CD4-positive, CD25-positive, alpha-beta regulatory T cell (primary cell): ENCODE measurements around the gene PELI3. TPM values are rescaled to one million over a fixed set of nuclear protein-coding genes. Genes with fewer than 3 reads are reported as not detected.

Source experiments
- ATAC-seq, 2 donors: fragments of 150-1000 bp; cut with Tn5 transposase; one replicate each; pipeline ENCODE4 v1.10.0; 2021; ENCODE audit warnings: low read depth in 2 of 2, moderate number of reproducible peaks in 2 of 2, moderate library complexity in 1 of 2
- DNase-seq, 3 donors: peaks; one replicate each; pipeline versions ENCODE4 v3.0.0 to v3.0.0-alpha.2; 2012 to 2022; ENCODE audit warnings: mixed read lengths in 1 of 3
- H3K27ac ChIP-seq: one replicate; pipeline ENCODE4 v1.7.0; 2013; ENCODE audit warnings: mild to moderate bottlenecking, low read length; ENCODE audit not compliant: insufficient read depth, poor library complexity, severe bottlenecking
- H3K27me3 ChIP-seq: one replicate; pipeline ENCODE4 v1.7.0; 2013; ENCODE audit warnings: low read length; ENCODE audit not compliant: control insufficient read depth, insufficient read depth
- H3K36me3 ChIP-seq: one replicate; pipeline ENCODE4 v1.7.0; 2013; ENCODE audit warnings: mild to moderate bottlenecking, low read length, moderate library complexity; ENCODE audit not compliant: control insufficient read depth, insufficient read depth
- H3K4me1 ChIP-seq: 2 replicates; pipeline ENCODE4 v1.7.0; 2013; ENCODE audit warnings: mild to moderate bottlenecking, low read length; ENCODE audit not compliant: insufficient read depth, control insufficient read depth, poor library complexity, severe bottlenecking
- H3K4me3 ChIP-seq: one replicate; pipeline ENCODE4 v1.7.0; 2013; ENCODE audit warnings: low read depth, mild to moderate bottlenecking, low read length, moderate library complexity
- H3K9me3 ChIP-seq, 2 experiments: 1 replicate in 1 of 2; 2 replicates in 1 of 2; pipeline ENCODE4 v1.7.0; 2013; ENCODE audit warnings: low read length in 2 of 2, mild to moderate bottlenecking in 1 of 2, moderate library complexity in 1 of 2; ENCODE audit not compliant: control insufficient read depth in 2 of 2
- H3K27ac Mint-ChIP-seq, 3 donors: one replicate each; pipeline ENCODE4 v1.8.0; 2020 to 2022; ENCODE audit warnings: mild to moderate bottlenecking in 3 of 3, mixed read lengths in 3 of 3, moderate library complexity in 2 of 3
- H3K27me3 Mint-ChIP-seq: one replicate; pipeline ENCODE4 v1.8.0; 2022; ENCODE audit warnings: mild to moderate bottlenecking, mixed read lengths
- H3K36me3 Mint-ChIP-seq: one replicate; pipeline ENCODE4 v1.8.0; 2020; ENCODE audit warnings: mixed read lengths
- H3K4me1 Mint-ChIP-seq, 4 donors: one replicate each; pipeline ENCODE4 v1.8.0; 2020 to 2022; ENCODE audit warnings: mixed read lengths in 4 of 4, mild to moderate bottlenecking in 1 of 4
- H3K4me3 Mint-ChIP-seq, 4 donors: one replicate each; pipeline ENCODE4 v1.8.0; 2020 to 2022; ENCODE audit warnings: mild to moderate bottlenecking in 4 of 4, mixed read lengths in 4 of 4, moderate library complexity in 3 of 4
- H3K9me3 Mint-ChIP-seq, 7 donors: one replicate each; pipeline ENCODE4 v1.8.0; 2020 to 2022; ENCODE audit warnings: mixed read lengths in 7 of 7, mild to moderate bottlenecking in 3 of 7, moderate library complexity in 2 of 7
- polyA plus RNA-seq, 4 donors: library from polyadenylated mRNA; unstranded; fragments of 300-500 nt; fragmentation: Illumina TruSeq; gene quantifications; one replicate each; pipeline ENCODE4 v1.2.3, GENCODE V29; 2021
- total RNA-seq: library from RNA; stranded (reverse); gene quantifications from one replicate; pipeline ENCODE4 v1.2.3, GENCODE V29; 2022

Gene PELI3
- total and polyA plus RNA-seq, 5 donors from 2014 or later: 4.4 to 9.6 (median 6.5) TPM

- Histone ChIP-seq H3K4me1 (no peaks in the 10 kb centered on the region), H3K36me3 (peaks cover 25% of the 10 kb centered on the region), H3K27me3 (no peaks in the 10 kb centered on the region), H3K4me3 (no peak overlapping the region), H3K27ac (no peak overlapping the region), H3K9me3 (no peaks in the 10 kb centered on the region)
- peaks cover 13% of the 10 kb centered on the region for H3K36me3 Mint-ChIP-seq
- DNase-seq (no peak), ATAC-seq (no peak)
- peaks cover 0 to 2% (median 0%) of the 10 kb centered on the region in 7 donors for H3K9me3 Mint-ChIP-seq
- no peaks in the 10 kb centered on the region for H3K27me3 Mint-ChIP-seq
- no peak overlapping the region for H3K27ac Mint-ChIP-seq
- no peaks in the 10 kb centered on the region for H3K4me1 Mint-ChIP-seq
- no peak overlapping the region for H3K4me3 Mint-ChIP-seq
Observed at GRCh38 chr11:66497206-66497605, 30.5 kb downstream of the PELI3 start.

GRCh38 chr11:66498506-66498905 lies 31.8 kb downstream of the PELI3 start:
- H3K27me3 ChIP-seq: no peaks in the 10 kb centered on the region
- Mint-ChIP-seq H3K4me1 (no peaks in the 10 kb centered on the region), H3K27ac (no peak overlapping the region), H3K27me3 (no peaks in the 10 kb centered on the region), H3K9me3 (peaks cover 0 to 2% (median 0%) of the 10 kb centered on the region in 7 donors), H3K4me3 (no peak overlapping the region), H3K36me3 (peaks cover 11% of the 10 kb centered on the region)
- no peak overlapping the region for H3K27ac ChIP-seq
- H3K4me3 ChIP-seq: no peak overlapping the region
- H3K9me3 ChIP-seq: no peaks in the 10 kb centered on the region
- H3K36me3 ChIP-seq: peaks cover 16% of the 10 kb centered on the region
- no peak for DNase-seq
- ATAC-seq: no peak
- H3K4me1 ChIP-seq: no peaks in the 10 kb centered on the region

GRCh38 chr11:66505276-66505816 lies 38.6 kb downstream of the PELI3 start:
- Mint-ChIP-seq H3K9me3 (peaks cover 0 to 2% (median 0%) of the 10 kb centered on the region in 7 donors), H3K4me1 (peaks cover 0 to 3% (median 2%) of the 10 kb centered on the region in 4 donors), H3K27ac (no peak overlapping the region), H3K27me3 (no peaks in the 10 kb centered on the region), H3K4me3 (no peak overlapping the region), H3K36me3 (peaks cover 18% of the 10 kb centered on the region)
- Histone ChIP-seq H3K4me1 (peaks cover 4% of the 10 kb centered on the region), H3K36me3 (peaks cover 16% of the 10 kb centered on the region), H3K4me3 (no peak overlapping the region), H3K27me3 (no peaks in the 10 kb centered on the region), H3K9me3 (no peaks in the 10 kb centered on the region), H3K27ac (no peak overlapping the region)
- DNase-seq (no peak), ATAC-seq (no peak)

- no peak for ATAC-seq
Observed at GRCh38 chr11:66509131-66509561, 42.4 kb downstream of the PELI3 start.

GRCh38 chr11:66510271-66510989 lies 43.7 kb downstream of the PELI3 start, which contains the start of gene BBS1:
TSS of gene BBS1 (plus strand) at chr11:66510635. CDS start at chr11:66510660, 25 bp downstream.
- ATAC-seq: peak; percentile 92 to 96
- Histone ChIP-seq H3K4me1 (peaks cover 10% of the 10 kb centered on the region), H3K9me3 (no peaks in the 10 kb centered on the region), H3K27ac (peak within 1 kb of the TSS; percentile 28), H3K4me3 (peak within 1 kb of the TSS; percentile 95), H3K36me3 (peaks cover 5% of the 10 kb centered on the region), H3K27me3 (no peaks in the 10 kb centered on the region)
- Mint-ChIP-seq H3K4me1 (peaks cover 5 to 19% (median 11%) of the 10 kb centered on the region in 4 donors), H3K4me3 (peak within 1 kb of the TSS; percentile 87 to 94 (median 88)), H3K36me3 (peaks cover 10% of the 10 kb centered on the region), H3K9me3 (peaks cover 0 to 2% (median 0%) of the 10 kb centered on the region in 7 donors), H3K27me3 (no peaks in the 10 kb centered on the region), H3K27ac (peak within 1 kb of the TSS; percentile 14 to 82 (median 80))
- DNase-seq: peak; percentile 70 to 80 (median 79)

More at GRCh38 chr11:66509131-66509561, 42.4 kb downstream of the PELI3 start:
- H3K4me1 ChIP-seq: peaks cover 10% of the 10 kb centered on the region
- Mint-ChIP-seq H3K36me3 (peaks cover 14% of the 10 kb centered on the region), H3K4me3 (peak overlapping the region in 1 of 4 donors; percentile 87), H3K27me3 (no peaks in the 10 kb centered on the region), H3K27ac (no peak overlapping the region), H3K4me1 (peaks cover 5 to 19% (median 11%) of the 10 kb centered on the region in 4 donors), H3K9me3 (no peaks in the 10 kb centered on the region)
- H3K4me3 ChIP-seq: no peak overlapping the region
- no peaks in the 10 kb centered on the region for H3K27me3 ChIP-seq
- no peak overlapping the region for H3K27ac ChIP-seq
- peak in 1 of 3 donors; percentile 74 for DNase-seq
- peaks cover 10% of the 10 kb centered on the region for H3K36me3 ChIP-seq
- H3K9me3 ChIP-seq: no peaks in the 10 kb centered on the region

GRCh38 chr11:66510990-66511339 lies 44.3 kb downstream of the PELI3 start:
- H3K36me3 Mint-ChIP-seq: peaks cover 9% of the 10 kb centered on the region
- Histone ChIP-seq H3K27ac (peak overlapping the region; percentile 28), H3K4me3 (peak overlapping the region; percentile 95), H3K9me3 (no peaks in the 10 kb centered on the region), H3K36me3 (peaks cover 5% of the 10 kb centered on the region), H3K4me1 (peaks cover 10% of the 10 kb centered on the region), H3K27me3 (no peaks in the 10 kb centered on the region)
- peak overlapping the region in 2 of 3 donors; percentile 80 to 82 for H3K27ac Mint-ChIP-seq
- DNase-seq (no peak), ATAC-seq (no peak)
- H3K4me1 Mint-ChIP-seq: peaks cover 5 to 19% (median 11%) of the 10 kb centered on the region in 4 donors
- H3K27me3 Mint-ChIP-seq: no peaks in the 10 kb centered on the region
- H3K4me3 Mint-ChIP-seq: peak overlapping the region; percentile 87 to 94 (median 88)
- H3K9me3 Mint-ChIP-seq: peaks cover 0 to 2% (median 0%) of the 10 kb centered on the region in 7 donors

GRCh38 chr11:66523611-66524010 lies 56.9 kb downstream of the PELI3 start:
- H3K27me3 Mint-ChIP-seq: no peaks in the 10 kb centered on the region
- no peaks in the 10 kb centered on the region for H3K9me3 Mint-ChIP-seq
- H3K4me3 Mint-ChIP-seq: no peak overlapping the region
- DNase-seq (no peak), ATAC-seq (no peak)
- peaks cover 35% of the 10 kb centered on the region for H3K36me3 Mint-ChIP-seq
- Histone ChIP-seq H3K36me3 (peaks cover 32% of the 10 kb centered on the region), H3K27me3 (no peaks in the 10 kb centered on the region), H3K4me1 (no peaks in the 10 kb centered on the region), H3K27ac (no peak overlapping the region), H3K9me3 (no peaks in the 10 kb centered on the region), H3K4me3 (no peak overlapping the region)
- H3K27ac Mint-ChIP-seq: no peak overlapping the region
- H3K4me1 Mint-ChIP-seq: peaks cover 0 to 6% (median 1%) of the 10 kb centered on the region in 4 donors
